B cell (primary cell): ENCODE measurements around the gene GSTO2. TPM values are rescaled to one million over a fixed set of nuclear protein-coding genes. Genes with fewer than 3 reads are reported as not detected.

ENCODE experiments used
- ATAC-seq: fragments of 200-7000 bp; cut with Tn5 transposase; one replicate; pipeline ENCODE4 v1.10.0; 2021; ENCODE audit warnings: low read depth, mild to moderate bottlenecking, moderate number of reproducible peaks, moderate library complexity
- CTCF ChIA-PET: fragments of 350-600 bp; sonication (Branson Sonifier 250); formaldehyde crosslinking; loops from one replicate; lab custom pipeline; 2021; ENCODE audit warnings: antibody characterized with exemption, inconsistent platforms; lab: Charles Lee
- POLR2A ChIA-PET: fragments of 350-600 bp; sonication (Branson Sonifier 250); formaldehyde crosslinking; loops from one replicate; lab custom pipeline; 2021; ENCODE audit warnings: antibody characterized with exemption; lab: Charles Lee
- DNase-seq: peaks from one replicate; pipeline ENCODE4 v3.0.0; 2013
- H2AFZ ChIP-seq: 2 replicates; pipeline ENCODE4 v1.6.1; 2012; ENCODE audit warnings: mild to moderate bottlenecking, low read depth, low read length; ENCODE audit not compliant: insufficient read depth, poor library complexity, severe bottlenecking
- H3K27ac ChIP-seq, 2 donors: 1 replicate in 1 of 2; 2 replicates in 1 of 2; pipeline ENCODE4 v1.5.1; 2012 to 2013; ENCODE audit warnings: low read length in 2 of 2, mild to moderate bottlenecking in 2 of 2, moderate library complexity in 1 of 2
- H3K27me3 ChIP-seq, 4 experiments: fragments of 200-600 bp in 1 of 4; sonication (generic) in 1 of 4; replicated peaks in 1 of 4; 1 replicate in 2 of 4; 2 replicates in 2 of 4; pipeline versions ENCODE4 v1.6.1 to v1.7.0; 2013 to 2016; ENCODE audit warnings: low read length in 3 of 4, mild to moderate bottlenecking in 2 of 4, mixed read lengths in 1 of 4, moderate library complexity in 1 of 4; ENCODE audit not compliant: insufficient read depth in 4 of 4, control insufficient read depth in 3 of 4; ENCODE audit errors: control extremely low read depth in 1 of 4
- H3K36me3 ChIP-seq, 2 experiments: replicated peaks in 1 of 2; 1 replicate in 1 of 2; 2 replicates in 1 of 2; pipeline versions ENCODE4 v1.6.1 to v1.7.1; 2013; ENCODE audit warnings: low read length in 1 of 2; ENCODE audit not compliant: insufficient read depth in 2 of 2, control insufficient read depth in 1 of 2; ENCODE audit errors: control extremely low read depth in 1 of 2, extremely low read depth in 1 of 2
- H3K4me1 ChIP-seq, 2 donors: fragments of 200-600 bp in 1 of 2; sonication (generic) in 1 of 2; 1 replicate in 1 of 2; 2 replicates in 1 of 2; pipeline versions ENCODE4 v1.5.1 to v1.6.1; 2013 to 2017; ENCODE audit warnings: low read length in 2 of 2; ENCODE audit not compliant: control insufficient read depth in 2 of 2, insufficient read depth in 2 of 2
- H3K4me2 ChIP-seq: replicated peaks from 2 replicates; pipeline ENCODE3; 2012; ENCODE audit warnings: mild to moderate bottlenecking, low read depth, low read length; ENCODE audit not compliant: poor library complexity, severe bottlenecking
- H3K4me3 ChIP-seq, 5 experiments: fragments of 200-600 bp in 1 of 5; sonication (generic) in 1 of 5; 1 replicate in 3 of 5; 2 replicates in 2 of 5; pipeline versions ENCODE4 v1.5.1 to v1.7.0; 2011 to 2016; ENCODE audit warnings: low read length in 4 of 5, mild to moderate bottlenecking in 4 of 5, low read depth in 2 of 5, control low read depth in 1 of 5, moderate library complexity in 1 of 5; ENCODE audit not compliant: insufficient read depth in 1 of 5; ENCODE audit errors: control extremely low read depth in 1 of 5, extremely low read depth in 1 of 5
- H3K79me2 ChIP-seq: fragments of 200-600 bp; sonication (generic); one replicate; pipeline ENCODE4 v1.6.0; 2016; ENCODE audit warnings: low read length; ENCODE audit not compliant: control insufficient read depth, insufficient read depth
- H3K9ac ChIP-seq: fragments of 200-600 bp; sonication (generic); 2 replicates; pipeline ENCODE4 v1.6.1; 2017; ENCODE audit warnings: mild to moderate bottlenecking, low read length, moderate library complexity
- H3K9me3 ChIP-seq, 3 donors: one replicate each; pipeline versions ENCODE4 v1.6.1 to v1.7.1; 2013; ENCODE audit warnings: low read length in 2 of 3; ENCODE audit not compliant: control insufficient read depth in 2 of 3, insufficient read depth in 1 of 3; ENCODE audit errors: control extremely low read depth in 1 of 3
- H4K20me1 ChIP-seq: 2 replicates; pipeline ENCODE4 v1.6.0; 2012; ENCODE audit warnings: mild to moderate bottlenecking, low read length; ENCODE audit not compliant: insufficient read depth, control insufficient read depth, poor library complexity, severe bottlenecking
- H3K27ac Mint-ChIP-seq: one replicate; pipeline ENCODE4 v1.8.0; 2021; ENCODE audit warnings: mixed read lengths
- H3K27me3 Mint-ChIP-seq: one replicate; pipeline ENCODE4 v1.8.0; 2021; ENCODE audit warnings: mixed read lengths
- H3K4me1 Mint-ChIP-seq: one replicate; pipeline ENCODE4 v1.8.0; 2021; ENCODE audit warnings: mixed read lengths
- H3K4me3 Mint-ChIP-seq: one replicate; pipeline ENCODE4 v1.8.0; 2021; ENCODE audit warnings: mixed read lengths
- H3K9me3 Mint-ChIP-seq: one replicate; pipeline ENCODE4 v1.8.0; 2022; ENCODE audit warnings: mixed read lengths; ENCODE audit not compliant: insufficient read depth
- EZH2 ChIP-seq: IDR thresholded peaks from 2 replicates; pipeline ENCODE4 v1.6.1; 2012; ENCODE audit warnings: borderline replicate concordance, low read depth, mild to moderate bottlenecking, moderate library complexity, low read length; ENCODE audit not compliant: insufficient read depth, poor library complexity, severe bottlenecking
- WGBS: methylation state at CpG from one replicate; pipeline ENCODE4 v1.1.5; 2013; ENCODE audit warnings: missing lambda C conversion rate; ENCODE audit not compliant: insufficient coverage; 5-methylcytosine and 5-hydroxymethylcytosine counted together
- intact Hi-C: fragments of 100-400 bp; cut with micrococcal nuclease; formaldehyde crosslinking; loops from one replicate; pipeline ENCODE4 v1.10.0; 2022
- polyA plus RNA-seq: library from polyadenylated mRNA; depleted of rRNA; stranded (reverse); fragments of >200 nt; gene quantifications from 2 replicates; pipeline ENCODE4 v1.2.3, GENCODE V29; 2012
- total RNA-seq, 2 donors: library from RNA; stranded (reverse); fragments of 120-200 nt in 1 of 2; gene quantifications; 1 replicate in 1 of 2; 2 replicates in 1 of 2; pipeline versions ENCODE4 v1.2.3 to v1.2.4, GENCODE V29; 2013 to 2022
- TF ChIP-seq, protein P1 (sequence below): fragments of 200-600 bp; IDR thresholded peaks from one replicate; pipeline ENCODE4 v1.8.0; 2022; ENCODE audit warnings: antibody characterized with exemption, mild to moderate bottlenecking

GSTO2 gene
- total and polyA plus RNA-seq, 2 donors (not counting 1 experiment from before 2014, with no cell fraction given), result 0.16 to 0.89 TPM

DNA sequence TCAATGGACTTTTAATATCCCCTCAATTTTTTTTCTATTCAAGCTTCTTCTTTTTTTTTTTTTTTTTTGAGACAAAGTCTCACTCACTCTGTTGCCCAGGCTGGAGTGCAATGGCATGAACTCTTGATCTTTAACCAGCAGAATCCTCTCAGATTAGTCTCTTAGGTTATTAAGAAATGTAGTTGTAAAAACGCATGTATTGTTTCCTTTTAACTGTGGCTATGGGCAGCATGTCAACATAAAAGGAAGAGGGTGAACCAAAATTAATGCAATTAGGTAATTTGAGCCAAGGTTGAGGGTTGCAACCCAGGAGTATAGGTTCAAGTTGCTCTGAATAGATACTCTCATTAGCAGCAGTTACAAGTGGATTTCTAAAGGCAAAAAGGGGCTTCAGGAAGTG lies 18.6 kb upstream of the GSTO2 start:
- Histone ChIP-seq H2AFZ (no peak overlapping the region), H3K9ac (no peak overlapping the region), H4K20me1 (no peaks in the 10 kb centered on the region), H3K9me3 (peaks cover 0 to 8% (median 0%) of the 10 kb centered on the region in 3 donors), H3K4me1 (peaks cover 5 to 9% of the 10 kb centered on the region in 2 donors), H3K79me2 (peaks cover 14% of the 10 kb centered on the region), H3K36me3 (no peaks in the 10 kb centered on the region), H3K27me3 (peaks cover 0 to 4% (median 1%) of the 10 kb centered on the region in 4 experiments), H3K4me3 (no peak overlapping the region), H3K4me2 (no peak overlapping the region), H3K27ac (no peak overlapping the region)
- peaks cover 20% of the 10 kb centered on the region for H3K27me3 Mint-ChIP-seq
- CTCF ChIA-PET, result interaction anchor here (1.7 kb wide), 1 partner anchor 24 kb away, joined by 6 read pairs; no protein-coding TSS in a partner anchor
- H3K4me1 Mint-ChIP-seq, result peaks cover 12% of the 10 kb centered on the region
- POLR2A ChIA-PET, result no interaction called here
- no peak overlapping the region for H3K27ac Mint-ChIP-seq
- 40% methylated on average over 1 of the region's 1 CpG for WGBS
- no peak overlapping the region for H3K4me3 Mint-ChIP-seq
- ATAC-seq (no peak), DNase-seq (no peak)
- no peaks in the 10 kb centered on the region for H3K9me3 Mint-ChIP-seq
- intact Hi-C loops, result no loop called here
- TF ChIP-seq EZH2, result no peak
- TF ChIP-seq, protein P1, sequence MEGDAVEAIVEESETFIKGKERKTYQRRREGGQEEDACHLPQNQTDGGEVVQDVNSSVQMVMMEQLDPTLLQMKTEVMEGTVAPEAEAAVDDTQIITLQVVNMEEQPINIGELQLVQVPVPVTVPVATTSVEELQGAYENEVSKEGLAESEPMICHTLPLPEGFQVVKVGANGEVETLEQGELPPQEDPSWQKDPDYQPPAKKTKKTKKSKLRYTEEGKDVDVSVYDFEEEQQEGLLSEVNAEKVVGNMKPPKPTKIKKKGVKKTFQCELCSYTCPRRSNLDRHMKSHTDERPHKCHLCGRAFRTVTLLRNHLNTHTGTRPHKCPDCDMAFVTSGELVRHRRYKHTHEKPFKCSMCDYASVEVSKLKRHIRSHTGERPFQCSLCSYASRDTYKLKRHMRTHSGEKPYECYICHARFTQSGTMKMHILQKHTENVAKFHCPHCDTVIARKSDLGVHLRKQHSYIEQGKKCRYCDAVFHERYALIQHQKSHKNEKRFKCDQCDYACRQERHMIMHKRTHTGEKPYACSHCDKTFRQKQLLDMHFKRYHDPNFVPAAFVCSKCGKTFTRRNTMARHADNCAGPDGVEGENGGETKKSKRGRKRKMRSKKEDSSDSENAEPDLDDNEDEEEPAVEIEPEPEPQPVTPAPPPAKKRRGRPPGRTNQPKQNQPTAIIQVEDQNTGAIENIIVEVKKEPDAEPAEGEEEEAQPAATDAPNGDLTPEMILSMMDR, result no peak

DNA sequence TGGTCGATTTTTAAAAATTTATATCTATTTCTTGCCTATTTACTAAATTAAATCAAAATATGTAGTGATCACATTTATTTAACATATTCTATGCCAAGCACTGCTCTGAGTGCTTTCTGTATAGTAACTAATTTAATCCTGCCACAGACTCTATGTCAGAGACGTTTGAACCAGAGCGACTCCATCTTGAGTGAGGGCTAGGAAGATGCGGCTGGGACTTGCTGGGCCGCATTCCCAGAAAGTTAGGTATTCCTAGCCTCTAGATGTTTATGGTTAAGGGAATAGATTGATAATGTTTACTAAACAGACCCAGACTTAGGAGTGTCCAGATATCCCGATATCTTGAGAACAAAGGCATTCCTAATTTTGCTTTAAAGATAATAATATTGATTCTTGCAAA lies 17.5 kb upstream of the GSTO2 start:
- Mint-ChIP-seq H3K27me3 (peaks cover 20% of the 10 kb centered on the region), H3K4me3 (no peak overlapping the region), H3K27ac (no peak overlapping the region), H3K4me1 (peaks cover 23% of the 10 kb centered on the region), H3K9me3 (no peaks in the 10 kb centered on the region)
- Histone ChIP-seq H3K27me3 (peaks cover 0 to 4% (median 1%) of the 10 kb centered on the region in 4 experiments), H3K79me2 (peaks cover 14% of the 10 kb centered on the region), H3K27ac (no peak overlapping the region), H4K20me1 (no peaks in the 10 kb centered on the region), H3K36me3 (no peaks in the 10 kb centered on the region), H3K9me3 (peaks cover 0 to 3% (median 0%) of the 10 kb centered on the region in 3 donors), H3K4me3 (no peak overlapping the region), H2AFZ (no peak overlapping the region), H3K4me1 (peaks cover 12 to 14% of the 10 kb centered on the region in 2 donors), H3K4me2 (no peak overlapping the region), H3K9ac (no peak overlapping the region)
- ChIA-PET CTCF (no interaction called here), POLR2A (no interaction called here)
- DNase-seq (no peak), ATAC-seq (no peak)
- intact Hi-C loops, result no loop called here
- TF ChIP-seq, protein P1, result no peak
- TF ChIP-seq EZH2, result no peak
- 100% methylated on average over 2 of the region's 6 CpGs for WGBS
